Liver (tissue), 9 donors: Measurements from ENCODE around the gene ATP5IF1. TPM values are rescaled to one million over a fixed set of nuclear protein-coding genes. Genes with fewer than 3 reads are reported as not detected.

ENCODE experiments used
- DNase-seq: peaks from one replicate; pipeline ENCODE4 v3.0.0-alpha.2; 2017; ENCODE audit warnings: low spot score
- H3K27ac ChIP-seq, 2 donors: one replicate each; pipeline ENCODE4 v1.7.0; 2013; ENCODE audit warnings: inconsistent platforms in 2 of 2, low read length in 2 of 2, control low read depth in 1 of 2, low read depth in 1 of 2, mild to moderate bottlenecking in 1 of 2
- H3K27me3 ChIP-seq, 4 donors: one replicate each; pipeline versions ENCODE4 v1.6.1 to v1.7.0; 2013; ENCODE audit warnings: low read length in 3 of 4, inconsistent platforms in 1 of 4, mild to moderate bottlenecking in 1 of 4, moderate library complexity in 1 of 4; ENCODE audit not compliant: control insufficient read depth in 4 of 4, insufficient read depth in 4 of 4
- H3K36me3 ChIP-seq, 4 donors: one replicate each; pipeline versions ENCODE4 v1.6.1 to v1.7.0; 2013; ENCODE audit warnings: low read length in 3 of 4, mild to moderate bottlenecking in 3 of 4, low read depth in 1 of 4, moderate library complexity in 1 of 4; ENCODE audit not compliant: control insufficient read depth in 4 of 4, insufficient read depth in 3 of 4
- H3K4me1 ChIP-seq, 4 donors: one replicate each; pipeline versions ENCODE4 v1.6.1 to v1.7.0; 2013; ENCODE audit warnings: low read length in 3 of 4, mild to moderate bottlenecking in 3 of 4, moderate library complexity in 1 of 4; ENCODE audit not compliant: control insufficient read depth in 4 of 4, insufficient read depth in 4 of 4
- H3K4me3 ChIP-seq, 3 donors: one replicate each; pipeline versions ENCODE4 v1.6.1 to v1.7.0; 2013; ENCODE audit warnings: low read length in 3 of 3, control low read depth in 1 of 3, low read depth in 1 of 3, mild to moderate bottlenecking in 1 of 3
- H3K9ac ChIP-seq, 2 donors: one replicate each; pipeline ENCODE4 v1.7.0; 2013; ENCODE audit warnings: low read length in 2 of 2, mild to moderate bottlenecking in 2 of 2, moderate library complexity in 2 of 2, control low read depth in 1 of 2, low read depth in 1 of 2
- H3K9me3 ChIP-seq, 4 donors: one replicate each; pipeline versions ENCODE4 v1.6.1 to v1.7.0; 2013; ENCODE audit warnings: low read length in 3 of 4; ENCODE audit not compliant: control insufficient read depth in 4 of 4
- EGR1 ChIP-seq, 2 donors: IDR thresholded peaks; 2 replicates each; pipeline ENCODE4 v1.6.1; 2016 to 2018; ENCODE audit warnings: antibody characterized with exemption in 2 of 2, low read depth in 2 of 2
- FOXA2 ChIP-seq: IDR thresholded peaks from 2 replicates; pipeline ENCODE4 v1.6.1; 2016; ENCODE audit warnings: antibody characterized with exemption
- GABPA ChIP-seq, 2 donors: IDR thresholded peaks in 1 of 2; conservative IDR thresholded peaks in 1 of 2; 2 replicates each; pipeline ENCODE4 v1.6.1; 2016; ENCODE audit warnings: antibody characterized with exemption in 2 of 2, mild to moderate bottlenecking in 1 of 2, moderate library complexity in 1 of 2
- HNF4A ChIP-seq, 2 donors: conservative IDR thresholded peaks; 2 replicates each; pipeline ENCODE4 v1.6.1; 2016; ENCODE audit warnings: antibody characterized with exemption in 2 of 2, mild to moderate bottlenecking in 2 of 2
- HNF4G ChIP-seq: IDR thresholded peaks from 2 replicates; pipeline ENCODE4 v1.6.1; 2016; ENCODE audit warnings: antibody characterized with exemption
- JUND ChIP-seq, 2 donors: IDR thresholded peaks; 2 replicates each; pipeline ENCODE4 v1.6.1; 2016; ENCODE audit warnings: antibody characterized with exemption in 2 of 2
- NR2F2 ChIP-seq: IDR thresholded peaks from 2 replicates; pipeline ENCODE4 v1.6.1; 2016; ENCODE audit warnings: antibody characterized with exemption
- RAD21 ChIP-seq, 2 donors: IDR thresholded peaks; 2 replicates each; pipeline ENCODE4 v1.6.1; 2016; ENCODE audit warnings: antibody characterized with exemption in 2 of 2, mild to moderate bottlenecking in 2 of 2
- RXRA ChIP-seq, 2 donors: IDR thresholded peaks; 2 replicates each; pipeline ENCODE4 v1.6.1; 2017 to 2018; ENCODE audit warnings: antibody characterized with exemption in 2 of 2, mild to moderate bottlenecking in 1 of 2
- SP1 ChIP-seq: IDR thresholded peaks from 2 replicates; pipeline ENCODE4 v1.6.1; 2018; ENCODE audit warnings: antibody characterized with exemption, mild to moderate bottlenecking
- TAF1 ChIP-seq: conservative IDR thresholded peaks from 2 replicates; pipeline ENCODE4 v1.6.1; 2016; ENCODE audit warnings: antibody characterized with exemption, mild to moderate bottlenecking
- WGBS: extraction: QIAGEN DNeasy Blood & Tissue Kit; methylation state at CpG from one replicate; pipeline ENCODE4 v1.1.7; 2013; 5-methylcytosine and 5-hydroxymethylcytosine counted together
- polyA plus RNA-seq, 2 donors: library from polyadenylated mRNA; stranded (reverse) in 1 of 2; unstranded in 1 of 2; fragments of 200-250 nt in 1 of 2; fragments of >200 nt in 1 of 2; fragmentation: Nextera tagmentation in 1 of 2; extraction: Ambion mirVana in 1 of 2; gene quantifications; one replicate each; pipeline versions ENCODE4 v1.2.1 to v1.2.3, GENCODE V29; 2013 to 2015
- total RNA-seq, 2 donors: library from RNA; depleted of rRNA; stranded (reverse); fragments of >200 nt; gene quantifications; one replicate each; pipeline ENCODE4 v1.2.3, GENCODE V29; 2014
- TF ChIP-seq, protein P1 (sequence below): IDR thresholded peaks from 2 replicates; pipeline ENCODE4 v1.6.1; 2016; ENCODE audit warnings: antibody characterized with exemption
- TF ChIP-seq, protein P2 (sequence below): fragments of 150-350 bp; IDR thresholded peaks from 2 replicates; pipeline ENCODE4 v1.5.1; 2017; ENCODE audit warnings: improper control_type of control experiment, low read depth, low read length; ENCODE audit not compliant: missing input control
- TF ChIP-seq, protein P3 (sequence below): IDR thresholded peaks from 2 replicates; pipeline ENCODE4 v1.6.1; 2016; ENCODE audit warnings: antibody characterized with exemption, mild to moderate bottlenecking
- donor health status: healthy.
- donor health status: healthy.
- donor health status: healthy.
- donor health status: healthy.
- donor health status: healthy.

Gene ATP5IF1
- total and polyA plus RNA-seq, 4 donors: 136 to 456 (median 168) TPM

DNA sequence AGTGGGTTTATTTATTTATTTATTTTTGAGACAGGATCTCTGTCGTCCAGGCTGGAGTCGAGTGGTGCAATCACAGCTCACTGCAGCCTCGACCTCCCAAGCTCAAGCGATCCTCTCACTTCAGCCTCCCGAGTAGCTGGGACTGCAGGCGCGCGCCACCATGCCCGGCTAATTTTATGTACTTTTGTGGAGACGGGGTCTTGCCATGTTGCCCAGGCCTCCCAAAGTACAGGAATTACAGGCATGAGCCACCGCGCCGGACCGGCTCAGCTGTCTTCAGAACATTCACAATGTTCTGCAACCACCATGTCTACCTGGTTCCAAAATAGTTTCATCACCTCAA, 2.7 kb upstream of the ATP5IF1 start:
- TF ChIP-seq, protein P1, sequence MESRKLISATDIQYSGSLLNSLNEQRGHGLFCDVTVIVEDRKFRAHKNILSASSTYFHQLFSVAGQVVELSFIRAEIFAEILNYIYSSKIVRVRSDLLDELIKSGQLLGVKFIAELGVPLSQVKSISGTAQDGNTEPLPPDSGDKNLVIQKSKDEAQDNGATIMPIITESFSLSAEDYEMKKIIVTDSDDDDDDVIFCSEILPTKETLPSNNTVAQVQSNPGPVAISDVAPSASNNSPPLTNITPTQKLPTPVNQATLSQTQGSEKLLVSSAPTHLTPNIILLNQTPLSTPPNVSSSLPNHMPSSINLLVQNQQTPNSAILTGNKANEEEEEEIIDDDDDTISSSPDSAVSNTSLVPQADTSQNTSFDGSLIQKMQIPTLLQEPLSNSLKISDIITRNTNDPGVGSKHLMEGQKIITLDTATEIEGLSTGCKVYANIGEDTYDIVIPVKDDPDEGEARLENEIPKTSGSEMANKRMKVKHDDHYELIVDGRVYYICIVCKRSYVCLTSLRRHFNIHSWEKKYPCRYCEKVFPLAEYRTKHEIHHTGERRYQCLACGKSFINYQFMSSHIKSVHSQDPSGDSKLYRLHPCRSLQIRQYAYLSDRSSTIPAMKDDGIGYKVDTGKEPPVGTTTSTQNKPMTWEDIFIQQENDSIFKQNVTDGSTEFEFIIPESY: no peak
- TF ChIP-seq RAD21 (IDR thresholded peaks at IDR 0.05): no peak
- TF ChIP-seq, protein P2, sequence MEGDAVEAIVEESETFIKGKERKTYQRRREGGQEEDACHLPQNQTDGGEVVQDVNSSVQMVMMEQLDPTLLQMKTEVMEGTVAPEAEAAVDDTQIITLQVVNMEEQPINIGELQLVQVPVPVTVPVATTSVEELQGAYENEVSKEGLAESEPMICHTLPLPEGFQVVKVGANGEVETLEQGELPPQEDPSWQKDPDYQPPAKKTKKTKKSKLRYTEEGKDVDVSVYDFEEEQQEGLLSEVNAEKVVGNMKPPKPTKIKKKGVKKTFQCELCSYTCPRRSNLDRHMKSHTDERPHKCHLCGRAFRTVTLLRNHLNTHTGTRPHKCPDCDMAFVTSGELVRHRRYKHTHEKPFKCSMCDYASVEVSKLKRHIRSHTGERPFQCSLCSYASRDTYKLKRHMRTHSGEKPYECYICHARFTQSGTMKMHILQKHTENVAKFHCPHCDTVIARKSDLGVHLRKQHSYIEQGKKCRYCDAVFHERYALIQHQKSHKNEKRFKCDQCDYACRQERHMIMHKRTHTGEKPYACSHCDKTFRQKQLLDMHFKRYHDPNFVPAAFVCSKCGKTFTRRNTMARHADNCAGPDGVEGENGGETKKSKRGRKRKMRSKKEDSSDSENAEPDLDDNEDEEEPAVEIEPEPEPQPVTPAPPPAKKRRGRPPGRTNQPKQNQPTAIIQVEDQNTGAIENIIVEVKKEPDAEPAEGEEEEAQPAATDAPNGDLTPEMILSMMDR: no peak
- no peak for TF ChIP-seq GABPA (IDR thresholded peaks at IDR 0.05 in 1 of 2, conservative IDR thresholded peaks at IDR 0.05 in 1 of 2)
- TF ChIP-seq HNF4A (conservative IDR thresholded peaks at IDR 0.05): no peak
- no peak for TF ChIP-seq NR2F2
- no peak for TF ChIP-seq EGR1 (IDR thresholded peaks at IDR 0.05; ENCODE audit: low read depth in 2 of 2)
- no peak for TF ChIP-seq TAF1
- no peak for TF ChIP-seq HNF4G
- TF ChIP-seq JUND (IDR thresholded peaks at IDR 0.05): no peak
- Histone ChIP-seq H3K27me3 (no peaks in the 10 kb centered on the region), H3K9me3 (no peaks in the 10 kb centered on the region), H3K27ac (peak overlapping the region in 1 of 2 donors; percentile 72), H3K4me1 (peaks cover 6 to 32% (median 24%) of the 10 kb centered on the region in 4 donors), H3K4me3 (no peak overlapping the region), H3K9ac (no peak overlapping the region), H3K36me3 (peaks cover 0 to 8% (median 6%) of the 10 kb centered on the region in 4 donors)
- 67% methylated on average over 14 of the region's 14 CpGs for WGBS
- no peak for DNase-seq

DNA sequence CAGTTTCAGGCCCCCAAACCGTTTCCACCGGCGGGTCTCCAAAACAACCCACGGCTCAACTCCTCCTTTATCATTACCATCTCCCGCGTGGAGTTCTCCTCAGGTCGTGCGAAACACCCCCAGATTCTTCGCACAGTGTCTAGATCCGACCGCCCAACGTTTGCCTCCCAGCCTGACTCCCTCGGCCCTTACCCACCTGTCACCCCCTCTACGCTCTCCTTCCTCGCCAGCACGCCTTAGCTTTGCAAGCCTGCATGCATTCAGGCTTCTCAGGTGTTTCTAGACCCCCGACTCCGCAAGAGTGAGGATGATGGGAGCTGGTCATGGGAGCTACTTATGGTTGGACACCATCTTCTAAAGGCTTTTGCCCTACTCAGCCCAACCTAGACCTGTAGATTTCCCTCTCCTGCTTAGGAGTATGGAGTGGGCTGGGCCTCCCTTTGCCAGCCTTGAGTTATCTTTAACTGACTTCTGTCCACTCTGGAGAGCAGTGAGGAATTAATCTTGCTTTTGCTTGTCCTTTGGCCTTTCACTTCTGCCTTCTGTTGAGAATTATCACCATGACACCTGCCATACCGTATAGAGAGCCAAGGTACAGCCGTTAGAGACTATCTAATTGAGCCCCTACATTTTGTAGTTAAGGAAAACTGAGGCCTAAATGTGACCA, 865 bp downstream of the ATP5IF1 start:
- 12% methylated on average over 20 of the region's 20 CpGs for WGBS
- peaks cover 6 to 32% (median 24%) of the 10 kb centered on the region in 4 donors for H3K4me1 ChIP-seq
- peak overlapping the region; percentile 94 to 96 for H3K27ac ChIP-seq
- H3K4me3 ChIP-seq: peak overlapping the region; percentile 77 to 99 (median 98)
- H3K9ac ChIP-seq: peak overlapping the region; percentile 75 to 79
- no peak for TF ChIP-seq FOXA2
- no peak for TF ChIP-seq TAF1
- TF ChIP-seq, protein P2: no peak
- no peak for TF ChIP-seq GABPA (IDR thresholded peaks at IDR 0.05 in 1 of 2, conservative IDR thresholded peaks at IDR 0.05 in 1 of 2)
- no peak for TF ChIP-seq JUND (IDR thresholded peaks at IDR 0.05)
- TF ChIP-seq RXRA (IDR thresholded peaks at IDR 0.05): no peak
- TF ChIP-seq, protein P1: no peak
- TF ChIP-seq SP1: no peak
- TF ChIP-seq, protein P3, sequence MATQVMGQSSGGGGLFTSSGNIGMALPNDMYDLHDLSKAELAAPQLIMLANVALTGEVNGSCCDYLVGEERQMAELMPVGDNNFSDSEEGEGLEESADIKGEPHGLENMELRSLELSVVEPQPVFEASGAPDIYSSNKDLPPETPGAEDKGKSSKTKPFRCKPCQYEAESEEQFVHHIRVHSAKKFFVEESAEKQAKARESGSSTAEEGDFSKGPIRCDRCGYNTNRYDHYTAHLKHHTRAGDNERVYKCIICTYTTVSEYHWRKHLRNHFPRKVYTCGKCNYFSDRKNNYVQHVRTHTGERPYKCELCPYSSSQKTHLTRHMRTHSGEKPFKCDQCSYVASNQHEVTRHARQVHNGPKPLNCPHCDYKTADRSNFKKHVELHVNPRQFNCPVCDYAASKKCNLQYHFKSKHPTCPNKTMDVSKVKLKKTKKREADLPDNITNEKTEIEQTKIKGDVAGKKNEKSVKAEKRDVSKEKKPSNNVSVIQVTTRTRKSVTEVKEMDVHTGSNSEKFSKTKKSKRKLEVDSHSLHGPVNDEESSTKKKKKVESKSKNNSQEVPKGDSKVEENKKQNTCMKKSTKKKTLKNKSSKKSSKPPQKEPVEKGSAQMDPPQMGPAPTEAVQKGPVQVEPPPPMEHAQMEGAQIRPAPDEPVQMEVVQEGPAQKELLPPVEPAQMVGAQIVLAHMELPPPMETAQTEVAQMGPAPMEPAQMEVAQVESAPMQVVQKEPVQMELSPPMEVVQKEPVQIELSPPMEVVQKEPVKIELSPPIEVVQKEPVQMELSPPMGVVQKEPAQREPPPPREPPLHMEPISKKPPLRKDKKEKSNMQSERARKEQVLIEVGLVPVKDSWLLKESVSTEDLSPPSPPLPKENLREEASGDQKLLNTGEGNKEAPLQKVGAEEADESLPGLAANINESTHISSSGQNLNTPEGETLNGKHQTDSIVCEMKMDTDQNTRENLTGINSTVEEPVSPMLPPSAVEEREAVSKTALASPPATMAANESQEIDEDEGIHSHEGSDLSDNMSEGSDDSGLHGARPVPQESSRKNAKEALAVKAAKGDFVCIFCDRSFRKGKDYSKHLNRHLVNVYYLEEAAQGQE: no peak
- H3K36me3 ChIP-seq: peaks cover 0 to 4% (median 2%) of the 10 kb centered on the region in 4 donors
- peak; percentile 53 for DNase-seq
- no peaks in the 10 kb centered on the region for H3K27me3 ChIP-seq
- H3K9me3 ChIP-seq: no peaks in the 10 kb centered on the region
